Mesendoderm (in vitro differentiated cells): ENCODE measurements around the gene SLX1A.

Source experiments
- DNase-seq: peaks from one replicate; pipeline ENCODE4 v3.0.0; 2013
- H2AK5ac ChIP-seq: 2 replicates; pipeline ENCODE4 v1.6.1; 2013; ENCODE audit warnings: low read length, inconsistent platforms
- H2BK120ac ChIP-seq: 2 replicates; pipeline ENCODE4 v1.6.1; 2013; ENCODE audit warnings: low read depth, mild to moderate bottlenecking, low read length, moderate library complexity, mixed read lengths
- H2BK15ac ChIP-seq: replicated peaks from 2 replicates; pipeline ENCODE4 v1.6.1; 2013; ENCODE audit warnings: low read depth, mild to moderate bottlenecking, moderate library complexity
- H2BK5ac ChIP-seq: 2 replicates; pipeline ENCODE4 v1.6.1; 2013; ENCODE audit warnings: low read length, inconsistent platforms
- H3K18ac ChIP-seq: 2 replicates; pipeline ENCODE4 v1.6.1; 2013; ENCODE audit warnings: mild to moderate bottlenecking, low read length, mixed read lengths
- H3K23ac ChIP-seq: one replicate; pipeline ENCODE4 v1.6.1; 2013; ENCODE audit warnings: low read length
- H3K27ac ChIP-seq: 2 replicates; pipeline ENCODE4 v1.5.1; 2013; ENCODE audit warnings: low read depth, mild to moderate bottlenecking, inconsistent platforms, low read length, moderate library complexity
- H3K27me3 ChIP-seq: 2 replicates; pipeline ENCODE4 v1.6.1; 2013; ENCODE audit warnings: low read length, control low read depth, mild to moderate bottlenecking, inconsistent platforms; ENCODE audit not compliant: insufficient read depth, poor library complexity
- H3K36me3 ChIP-seq: 2 replicates; pipeline ENCODE4 v1.6.1; 2013; ENCODE audit warnings: low read length, inconsistent platforms; ENCODE audit not compliant: control insufficient read depth, insufficient read depth
- H3K4ac ChIP-seq: one replicate; pipeline ENCODE4 v1.6.1; 2013; ENCODE audit warnings: low read depth, mild to moderate bottlenecking, low read length, moderate library complexity
- H3K4me1 ChIP-seq: 2 replicates; pipeline ENCODE4 v1.6.1; 2013; ENCODE audit warnings: low read depth, low read length, inconsistent platforms; ENCODE audit not compliant: control insufficient read depth
- H3K4me2 ChIP-seq: 2 replicates; pipeline ENCODE4 v1.6.1; 2013; ENCODE audit warnings: low read length
- H3K4me3 ChIP-seq: 2 replicates; pipeline ENCODE4 v1.5.1; 2013; ENCODE audit warnings: mild to moderate bottlenecking, low read length
- H3K56ac ChIP-seq: one replicate; pipeline ENCODE4 v1.6.1; 2013; ENCODE audit warnings: low read length
- H3K79me1 ChIP-seq: 2 replicates; pipeline ENCODE4 v1.6.1; 2013; ENCODE audit warnings: low read length, inconsistent platforms
- H3K79me2 ChIP-seq: 2 replicates; pipeline ENCODE4 v1.6.1; 2013; ENCODE audit warnings: mild to moderate bottlenecking, low read length; ENCODE audit not compliant: control insufficient read depth, insufficient read depth
- H3K9ac ChIP-seq: 2 replicates; pipeline ENCODE4 v1.6.1; 2013; ENCODE audit warnings: low read length, inconsistent platforms
- H4K5ac ChIP-seq: one replicate; pipeline ENCODE4 v1.6.1; 2013; ENCODE audit warnings: low read length
- H4K8ac ChIP-seq: one replicate; pipeline ENCODE4 v1.6.1; 2013; ENCODE audit warnings: low read depth, mild to moderate bottlenecking, control low read depth, low read length, moderate library complexity
- WGBS: extraction: QIAGEN DNeasy Blood & Tissue Kit; methylation state at CpG from one replicate; pipeline ENCODE4 v1.1.7; 2013; ENCODE audit warnings: low lambda C conversion rate, missing lambda C conversion rate; ENCODE audit not compliant: insufficient coverage; ENCODE audit errors: extremely low coverage; 5-methylcytosine and 5-hydroxymethylcytosine counted together

Gene SLX1A

GRCh38 chr16:30184891-30185682 lies 8.6 kb upstream of the SLX1A start:
- WGBS = no CpG with 5 or more reads among the region's 13 CpGs
- Histone ChIP-seq H2AK5ac (no peak overlapping the region), H2BK5ac (no peak overlapping the region), H3K18ac (no peak overlapping the region), H3K4me3 (no peak overlapping the region), H2BK120ac (no peak overlapping the region), H3K4me2 (no peak overlapping the region), H3K23ac (no peak overlapping the region), H3K27ac (no peak overlapping the region), H4K5ac (no peak overlapping the region), H3K27me3 (no peaks in the 10 kb centered on the region), H3K4ac (no peak overlapping the region), H3K9ac (no peak overlapping the region), H3K4me1 (no peaks in the 10 kb centered on the region), H3K79me2 (no peaks in the 10 kb centered on the region), H2BK15ac (no peak overlapping the region), H3K36me3 (no peaks in the 10 kb centered on the region), H3K56ac (peak overlapping the region; percentile 0), H4K8ac (no peak overlapping the region), H3K79me1 (no peaks in the 10 kb centered on the region)
- no peak for DNase-seq

GRCh38 chr16:30185683-30186421 lies 7.8 kb upstream of the SLX1A start:
- Histone ChIP-seq H3K27me3 (no peaks in the 10 kb centered on the region), H3K36me3 (no peaks in the 10 kb centered on the region), H2BK15ac (no peak overlapping the region), H3K4ac (no peak overlapping the region), H3K9ac (no peak overlapping the region), H3K18ac (no peak overlapping the region), H3K56ac (no peak overlapping the region), H2BK5ac (no peak overlapping the region), H4K5ac (no peak overlapping the region), H3K4me2 (no peak overlapping the region), H3K23ac (no peak overlapping the region), H3K27ac (no peak overlapping the region), H3K4me1 (no peaks in the 10 kb centered on the region), H3K79me2 (no peaks in the 10 kb centered on the region), H4K8ac (no peak overlapping the region), H3K79me1 (no peaks in the 10 kb centered on the region), H2AK5ac (no peak overlapping the region), H2BK120ac (no peak overlapping the region), H3K4me3 (no peak overlapping the region)
- no CpG with 5 or more reads among the region's 15 CpGs for WGBS
- DNase-seq = no peak

GRCh38 chr16:30186444-30186781 lies 7.3 kb upstream of the SLX1A start:
- Histone ChIP-seq H4K5ac (no peak overlapping the region), H3K56ac (no peak overlapping the region), H3K27me3 (no peaks in the 10 kb centered on the region), H2AK5ac (no peak overlapping the region), H3K79me2 (no peaks in the 10 kb centered on the region), H2BK120ac (no peak overlapping the region), H3K79me1 (no peaks in the 10 kb centered on the region), H4K8ac (no peak overlapping the region), H3K18ac (no peak overlapping the region), H3K4ac (no peak overlapping the region), H3K4me2 (no peak overlapping the region), H3K9ac (no peak overlapping the region), H3K4me3 (no peak overlapping the region), H3K23ac (no peak overlapping the region), H2BK15ac (no peak overlapping the region), H3K27ac (no peak overlapping the region), H2BK5ac (no peak overlapping the region), H3K36me3 (no peaks in the 10 kb centered on the region), H3K4me1 (no peaks in the 10 kb centered on the region)
- no CpG with 5 or more reads among the region's 9 CpGs for WGBS
- DNase-seq = no peak

- no peak overlapping the region for H3K18ac ChIP-seq
- H3K56ac ChIP-seq = no peak overlapping the region
- DNase-seq = peak; percentile 64
- H3K27ac ChIP-seq = no peak overlapping the region
- no peaks in the 10 kb centered on the region for H3K79me2 ChIP-seq
- no peak overlapping the region for H3K4ac ChIP-seq
- WGBS = no CpG with 5 or more reads among the region's 36 CpGs
- no peaks in the 10 kb centered on the region for H3K36me3 ChIP-seq
- H2BK15ac ChIP-seq = no peak overlapping the region
- no peaks in the 10 kb centered on the region for H3K79me1 ChIP-seq
- H3K4me2 ChIP-seq = no peak overlapping the region
- no peak overlapping the region for H2BK5ac ChIP-seq
- H3K4me1 ChIP-seq = no peaks in the 10 kb centered on the region
- H3K27me3 ChIP-seq = no peaks in the 10 kb centered on the region
- H3K4me3 ChIP-seq = no peak overlapping the region
- H4K8ac ChIP-seq = no peak overlapping the region
- H3K9ac ChIP-seq = no peak overlapping the region
- H3K23ac ChIP-seq = no peak overlapping the region
- H2AK5ac ChIP-seq = no peak overlapping the region
- H2BK120ac ChIP-seq = no peak overlapping the region
- H4K5ac ChIP-seq = no peak overlapping the region
Observed at GRCh38 chr16:30186782-30187555, 6.7 kb upstream of the SLX1A start.

GRCh38 chr16:30187556-30187865 lies 6.2 kb upstream of the SLX1A start:
- H4K8ac ChIP-seq = no peak overlapping the region
- no peak for DNase-seq
- H2AK5ac ChIP-seq = no peak overlapping the region
- no peak overlapping the region for H3K27ac ChIP-seq
- H3K9ac ChIP-seq = no peak overlapping the region
- H3K56ac ChIP-seq = no peak overlapping the region
- H3K4me2 ChIP-seq = no peak overlapping the region
- no peak overlapping the region for H4K5ac ChIP-seq
- no peak overlapping the region for H3K18ac ChIP-seq
- H3K4me3 ChIP-seq = no peak overlapping the region
- no peaks in the 10 kb centered on the region for H3K79me2 ChIP-seq
- no peaks in the 10 kb centered on the region for H3K79me1 ChIP-seq
- no peaks in the 10 kb centered on the region for H3K27me3 ChIP-seq
- no peak overlapping the region for H3K23ac ChIP-seq
- WGBS = no CpG with 5 or more reads among the region's 9 CpGs
- no peaks in the 10 kb centered on the region for H3K36me3 ChIP-seq
- H3K4me1 ChIP-seq = no peaks in the 10 kb centered on the region
- no peak overlapping the region for H2BK120ac ChIP-seq
- H3K4ac ChIP-seq = no peak overlapping the region
- no peak overlapping the region for H2BK5ac ChIP-seq
- no peak overlapping the region for H2BK15ac ChIP-seq
